A549 (cell line): ENCODE data around the gene DCHS2. TPM values are rescaled to one million over a fixed set of nuclear protein-coding genes. Genes with fewer than 3 reads are reported as not detected.

Experiments
- ATAC-seq, 2 experiments: fragments of 200-7000 bp in 1 of 2; fragments of >200 bp in 1 of 2; cut with Nextera tagmentation in 1 of 2; cut with Tn5 transposase in 1 of 2; 3 replicates each; pipeline versions ENCODE4 v1.8.0 to v1.9.1; 2018 to 2020; ENCODE audit warnings: mild to moderate bottlenecking in 1 of 2, moderate library complexity in 1 of 2
- CTCF ChIA-PET: fragments of 300-600 bp; sonication (Branson Sonifier 250); formaldehyde crosslinking; extraction: SDS; loops from one replicate; lab custom pipeline; 2021; ENCODE audit warnings: antibody characterized with exemption, inconsistent platforms; lab: Yijun Ruan, JAX
- POLR2A ChIA-PET: fragments of 350-600 bp; formaldehyde crosslinking; extraction: SDS; loops from one replicate; lab custom pipeline; 2021; ENCODE audit warnings: antibody characterized with exemption, inconsistent platforms; lab: Yijun Ruan, JAX
- DNase-seq, 2 experiments: peaks; one replicate each; pipeline versions ENCODE4 v3.0.0 to v3.0.0-alpha.2; 2011 to 2016; ENCODE audit warnings: low read depth in 1 of 2, low spot score in 1 of 2
- FAIRE-seq: peaks from 2 replicates; lab custom pipeline; 2011; peaks lifted over from hg19 to GRCh38; lab: Jason Lieb, UNC
- H3K27ac ChIP-seq, 2 experiments: fragments of >200 bp; sonication (Bioruptor Twin); formaldehyde crosslinking; 3 replicates each; pipeline ENCODE4 v1.5.1; 2016 to 2017
- H3K4me1 ChIP-seq: fragments of >200 bp; sonication (Bioruptor Twin); formaldehyde crosslinking; 3 replicates; pipeline ENCODE4 v1.6.1; 2016
- H3K4me2 ChIP-seq: fragments of >200 bp; sonication (Bioruptor Twin); formaldehyde crosslinking; 3 replicates; pipeline ENCODE4 v1.6.1; 2016
- H3K4me3 ChIP-seq: fragments of >200 bp; sonication (Bioruptor Twin); formaldehyde crosslinking; 3 replicates; pipeline ENCODE4 v1.5.1; 2016
- H3K9me3 ChIP-seq: fragments of >200 bp; sonication (Bioruptor Twin); formaldehyde crosslinking; 3 replicates; pipeline ENCODE4 v1.6.1; 2016
- ATOH8 ChIP-seq: fragments of 250-450 bp; sonication (Bioruptor Pico); IDR thresholded peaks from 2 replicates; pipeline ENCODE4 v1.5.0; 2020; ENCODE audit warnings: low read depth, mild to moderate bottlenecking, moderate library complexity
- BCL3 ChIP-seq: fragments of >200 bp; sonication (Bioruptor Twin); formaldehyde crosslinking; IDR thresholded peaks from 3 replicates; pipeline ENCODE4 v1.6.1; 2016
- CBX8 ChIP-seq: fragments of 200-600 bp; sonication (generic); IDR thresholded peaks from 2 replicates; pipeline ENCODE4 v1.6.1; 2016
- CEBPB ChIP-seq, 2 experiments: fragments of >200 bp in 1 of 2; sonication (Bioruptor Twin) in 1 of 2; formaldehyde crosslinking in 1 of 2; IDR thresholded peaks; 2 replicates each; pipeline ENCODE4 v1.6.1; 2012 to 2016
- E2F6 ChIP-seq: IDR thresholded peaks from 2 replicates; pipeline ENCODE4 v1.6.1; 2012; ENCODE audit warnings: low read depth, borderline replicate concordance
- ELK1 ChIP-seq: fragments of 150-350 bp; IDR thresholded peaks from 2 replicates; pipeline ENCODE4 v1.6.1; 2014; ENCODE audit warnings: low read depth, mild to moderate bottlenecking, low read length
- EP300 ChIP-seq, 2 experiments: fragments of >200 bp; sonication (Bioruptor Twin); formaldehyde crosslinking; IDR thresholded peaks; 2 replicates in 1 of 2; 3 replicates in 1 of 2; pipeline ENCODE4 v1.6.1; 2016 to 2017
- FOSL2 ChIP-seq, 2 experiments: fragments of 450-650 bp in 1 of 2; fragments of >200 bp in 1 of 2; sonication (Bioruptor Twin) in 1 of 2; formaldehyde crosslinking; IDR thresholded peaks; 2 replicates each; pipeline versions ENCODE4 v1.5.0 to v1.6.1; 2016 to 2020; ENCODE audit warnings: mild to moderate bottlenecking in 1 of 2, moderate library complexity in 1 of 2
- HDAC2 ChIP-seq: fragments of 200-600 bp; sonication (generic); IDR thresholded peaks from 2 replicates; pipeline ENCODE4 v1.6.1; 2016
- HEYL ChIP-seq: fragments of 250-450 bp; sonication (Bioruptor Pico); IDR thresholded peaks from 2 replicates; pipeline ENCODE4 v1.8.0; 2021; ENCODE audit warnings: mild to moderate bottlenecking, moderate library complexity
- HOXA7 ChIP-seq: fragments of 250-450 bp; sonication (Bioruptor Pico); IDR thresholded peaks from 2 replicates; pipeline ENCODE4 v1.5.0; 2020; ENCODE audit warnings: mild to moderate bottlenecking, moderate library complexity
- HOXB5 ChIP-seq: fragments of 250-450 bp; sonication (Bioruptor Pico); IDR thresholded peaks from 2 replicates; pipeline ENCODE4 v1.5.0; 2020; ENCODE audit warnings: mild to moderate bottlenecking, moderate library complexity
- MAFK ChIP-seq: fragments of 450-650 bp; IDR thresholded peaks from 2 replicates; pipeline ENCODE4 v1.6.1; 2014; ENCODE audit not compliant: partially characterized antibody
- MAX ChIP-seq: IDR thresholded peaks from 2 replicates; pipeline ENCODE4 v1.6.1; 2012
- NPAS2 ChIP-seq: fragments of 250-450 bp; sonication (Bioruptor Pico); IDR thresholded peaks from 2 replicates; pipeline ENCODE4 v1.8.0; 2022; ENCODE audit warnings: mild to moderate bottlenecking, moderate library complexity, borderline replicate concordance
- POLR2A ChIP-seq: IDR thresholded peaks from 2 replicates; pipeline ENCODE4 v1.6.1; 2012; ENCODE audit warnings: mild to moderate bottlenecking, low read length
- RARB ChIP-seq: fragments of 250-450 bp; sonication (Bioruptor Pico); IDR thresholded peaks from 2 replicates; pipeline ENCODE4 v1.8.0; 2021; ENCODE audit warnings: mild to moderate bottlenecking, moderate library complexity
- RCOR1 ChIP-seq: fragments of 150-350 bp; IDR thresholded peaks from 2 replicates; pipeline ENCODE4 v1.6.1; 2014; ENCODE audit warnings: antibody characterized with exemption, low read length, low read depth
- SREBF2 ChIP-seq: fragments of 450-650 bp; IDR thresholded peaks from 2 replicates; pipeline ENCODE4 v1.6.1; 2014; ENCODE audit warnings: mild to moderate bottlenecking, moderate library complexity
- TFCP2L1 ChIP-seq: fragments of 250-450 bp; sonication (Bioruptor Pico); IDR thresholded peaks from 2 replicates; pipeline ENCODE4 v1.5.0; 2021; ENCODE audit warnings: mild to moderate bottlenecking
- TP53 ChIP-seq: fragments of 250-450 bp; sonication (Bioruptor Pico); IDR thresholded peaks from 2 replicates; pipeline ENCODE4 v1.5.0; 2021; ENCODE audit warnings: mild to moderate bottlenecking, moderate library complexity
- ZC3H11A ChIP-seq: fragments of 450-650 bp; IDR thresholded peaks from 2 replicates; pipeline ENCODE4 v1.6.1; 2014; ENCODE audit warnings: antibody characterized with exemption, mild to moderate bottlenecking
- ZSCAN20 ChIP-seq: fragments of 250-450 bp; sonication (Bioruptor Pico); IDR thresholded peaks from 2 replicates; pipeline ENCODE4 v1.8.0; 2022; ENCODE audit warnings: mild to moderate bottlenecking, moderate library complexity
- WGBS: methylation state at CpG from one replicate; pipeline ENCODE4 v1.1.6; 2017; ENCODE audit errors: missing lambda C conversion rate; 5-methylcytosine and 5-hydroxymethylcytosine counted together
- polyA plus RNA-seq, 4 experiments: library from polyadenylated mRNA; depleted of rRNA in 3 of 4; stranded (reverse); fragments of >200 nt; fragmentation: RNase III in 1 of 4; extraction: RNeasy Plus Mini Kit Qiagen cat#74134 plus additional on column Dnase treatment in 1 of 4; gene quantifications; 2 replicates in 3 of 4; 3 replicates in 1 of 4; pipeline ENCODE4 v1.2.3, GENCODE V29; 2011 to 2017
- TF ChIP-seq, protein P1 (sequence below): fragments of >200 bp; sonication (Bioruptor Twin); formaldehyde crosslinking; IDR thresholded peaks from 2 replicates; pipeline ENCODE4 v1.6.1; 2016

Gene DCHS2
- polyA plus RNA-seq, 2 of the 4 experiments (the other 2 are of a cell fraction): 0.06 TPM; not detected in 1

DNA sequence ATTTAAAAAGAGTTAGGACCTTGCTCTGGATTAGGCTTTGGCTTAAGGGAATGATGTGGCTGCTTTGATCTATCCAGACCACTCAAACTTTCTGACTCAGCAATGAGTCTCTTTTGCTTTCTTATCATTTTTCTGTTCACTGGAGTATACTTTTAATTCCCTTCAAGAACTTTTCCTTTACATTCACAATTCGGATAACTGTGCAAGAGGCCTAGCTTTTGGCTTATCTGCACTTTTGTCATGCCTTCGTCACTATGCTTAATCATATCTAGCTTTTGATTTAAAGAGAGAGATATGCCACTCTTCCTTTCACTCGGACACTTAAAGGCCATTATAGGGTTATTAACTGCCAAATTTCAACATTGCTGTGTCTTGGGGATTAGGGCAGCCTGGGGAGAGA is 147.9 kb downstream of the DCHS2 start:
- ChIA-PET POLR2A (no interaction called here), CTCF (no interaction called here)
- Histone ChIP-seq H3K4me2 (no peak overlapping the region), H3K4me3 (no peak overlapping the region), H3K27ac (no peak overlapping the region), H3K9me3 (no peaks in the 10 kb centered on the region), H3K4me1 (no peaks in the 10 kb centered on the region)
- ATAC-seq: no peak
- no peak for FAIRE-seq
- no peak for TF ChIP-seq SREBF2
- TF ChIP-seq ELK1: no peak
- no peak for TF ChIP-seq ATOH8 (CRISPR knock-in tag)
- TF ChIP-seq POLR2A: no peak
- no peak for TF ChIP-seq HDAC2
- no peak for TF ChIP-seq ZC3H11A
- TF ChIP-seq E2F6: no peak
- no peak for TF ChIP-seq CBX8
- no peak for TF ChIP-seq RCOR1
- no peak for TF ChIP-seq NPAS2 (CRISPR knock-in tag)
- TF ChIP-seq EP300 (IDR thresholded peaks at IDR 0.05): no peak
- no peak for TF ChIP-seq HOXA7
- 5% methylated on average over 3 of the region's 3 CpGs for WGBS
- DNase-seq: no peak

DNA sequence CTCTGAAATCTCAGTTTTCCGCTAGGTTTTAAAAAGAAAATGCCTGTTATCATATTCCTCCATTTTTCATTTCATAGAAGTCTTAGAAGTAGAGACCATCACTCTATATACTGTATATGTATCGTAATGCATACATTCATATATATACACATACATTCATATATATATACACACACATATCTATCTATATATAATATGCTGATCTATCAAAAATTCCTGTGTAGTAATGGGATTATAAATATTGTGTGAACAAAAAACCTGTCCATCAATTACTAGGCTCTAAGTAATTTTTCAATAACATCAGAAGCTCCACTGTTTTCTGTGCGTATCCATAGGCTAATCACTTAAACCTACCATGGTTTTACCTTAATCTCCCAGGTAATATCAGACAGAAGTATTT is 150.2 kb downstream of the DCHS2 start:
- Histone ChIP-seq H3K9me3 (no peaks in the 10 kb centered on the region), H3K4me1 (no peaks in the 10 kb centered on the region), H3K4me3 (no peak overlapping the region), H3K4me2 (no peak overlapping the region), H3K27ac (no peak overlapping the region)
- CTCF ChIA-PET: no interaction called here
- no peak for DNase-seq
- no peak for TF ChIP-seq TFCP2L1
- TF ChIP-seq MAFK: peak; percentile 31
- WGBS: 51% methylated on average over 3 of the region's 3 CpGs
- POLR2A ChIA-PET: no interaction called here
- FAIRE-seq: no peak
- ATAC-seq: no peak

DNA sequence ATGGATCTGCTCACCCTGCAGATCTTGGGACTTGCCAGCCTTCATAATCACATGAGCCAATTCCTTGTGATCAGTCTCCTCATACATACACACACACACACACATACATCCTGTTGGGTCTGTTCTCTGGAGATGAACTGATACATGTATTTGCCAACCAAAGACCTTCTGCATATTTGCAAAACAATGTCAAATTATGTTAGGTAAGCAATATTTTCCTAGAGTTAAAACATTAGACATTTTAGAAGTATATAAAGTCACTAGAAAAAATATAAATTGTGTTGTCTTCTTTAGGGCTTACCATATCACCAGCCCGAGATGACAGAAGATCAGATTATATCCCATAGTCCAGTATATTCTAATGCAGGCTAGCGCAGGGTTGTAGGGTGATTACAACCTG is 156.0 kb downstream of the DCHS2 start:
- TF ChIP-seq HOXB5 (CRISPR knock-in tag) (no peak), MAFK (peak; percentile 46)
- TF ChIP-seq, all 56 proteins: peak for 1
- Histone ChIP-seq H3K4me3 (no peak overlapping the region), H3K27ac (no peak overlapping the region), H3K9me3 (no peaks in the 10 kb centered on the region), H3K4me1 (0 out of 3 replicates have a peak, but pooled peaks cover 3% of the 10 kb centered on the region), H3K4me2 (no peak overlapping the region)
- FAIRE-seq: no peak
- no peak for DNase-seq
- POLR2A ChIA-PET: no interaction called here
- no peak for ATAC-seq
- 53% methylated on average over 2 of the region's 2 CpGs for WGBS
- CTCF ChIA-PET: no interaction called here

GRCh38 chr4:154332681-154333421 is 158.7 kb downstream of the DCHS2 start:
- Histone ChIP-seq H3K4me1 (0 out of 3 replicates have a peak, but pooled peaks cover 3% of the 10 kb centered on the region), H3K27ac (no peak overlapping the region), H3K9me3 (no peaks in the 10 kb centered on the region), H3K4me3 (no peak overlapping the region; the same call in 2 of the 3 replicates), H3K4me2 (peak overlapping the region; percentile 54)
- FAIRE-seq: no peak
- peak; percentile 24 to 50; a peak in 3 of 6 replicates for ATAC-seq
- TF ChIP-seq NPAS2 (CRISPR knock-in tag) (no peak), HOXB5 (CRISPR knock-in tag) (no peak), RARB (CRISPR knock-in tag) (no peak), TP53 (no peak), POLR2A (no peak), FOSL2 (IDR thresholded peaks at IDR 0.05) (no peak), FOSL2 (CRISPR knock-in tag; IDR thresholded peaks at IDR 0.05) (no peak), HEYL (CRISPR knock-in tag) (no peak), MAX (no peak), CEBPB (IDR thresholded peaks at IDR 0.05) (no peak), CBX8 (no peak), HDAC2 (no peak), MAFK (no peak), BCL3 (no peak), ZSCAN20 (no peak)
- TF ChIP-seq, protein P1, sequence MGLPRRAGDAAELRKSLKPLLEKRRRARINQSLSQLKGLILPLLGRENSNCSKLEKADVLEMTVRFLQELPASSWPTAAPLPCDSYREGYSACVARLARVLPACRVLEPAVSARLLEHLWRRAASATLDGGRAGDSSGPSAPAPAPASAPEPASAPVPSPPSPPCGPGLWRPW: no peak
- ChIA-PET POLR2A (no interaction called here), CTCF (no interaction called here)
- WGBS: 10% methylated on average over 9 of the region's 48 CpGs
- peak in 1 of 2 experiments; percentile 1 for DNase-seq
